ENCODE results near the gene INSYN2B.

DNA sequence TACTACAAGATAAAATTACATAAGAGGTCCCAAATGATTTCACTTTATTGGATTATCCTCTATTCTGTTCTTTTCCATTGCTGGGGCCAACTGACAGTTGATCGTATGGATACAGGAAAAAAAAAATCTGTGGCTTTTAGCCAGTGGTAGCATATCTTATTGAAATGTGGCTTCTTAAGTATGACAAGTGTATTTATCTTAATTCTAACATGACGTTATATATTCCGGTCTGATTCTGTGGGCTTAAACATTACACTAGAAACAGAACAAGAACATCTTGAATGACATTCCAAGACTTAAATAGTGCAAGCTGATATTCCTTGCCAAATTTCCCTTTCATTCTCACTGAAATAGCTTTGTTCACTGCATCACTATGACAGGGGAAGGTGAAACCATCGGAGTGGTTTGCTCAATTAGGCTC lies 117.9 kb downstream of the INSYN2B start:
- no peak for TF ChIP-seq SUZ12 (IDR thresholded peaks at IDR 0.05)
- no peak for TF ChIP-seq SP1 (IDR thresholded peaks at IDR 0.05)
- no peak for TF ChIP-seq FOXM1 (IDR thresholded peaks at IDR 0.05; ENCODE audit: borderline replicate concordance)
- TF ChIP-seq L3MBTL2 (conservative IDR thresholded peaks at IDR 0.05): no peak
